Stimulated activated naive B cell treated with anti-CD40 and anti-IgM and Interleukin-4, amounts not matched to agents 10 μg/mL and 1 μg/mL and 100 μg/mL, for 72 hours (primary cell): Measurements from ENCODE around the gene THAP10.
"Not testable (repeated sequence)": the region's sequence is repeated elsewhere in the genome, so short reads cannot be mapped to it uniquely, and the experiment has no call there.

Source experiments
- ATAC-seq, 2 donors: fragments of 150-1000 bp; cut with Tn5 transposase; replicated peaks; 2 replicates each; pipeline ENCODE4 v1.10.0; 2021; ENCODE audit warnings: moderate library complexity in 1 of 2
- DNase-seq: peaks from one replicate; pipeline ENCODE4 v3.0.0; 2021
- H3K27ac Mint-ChIP-seq: one replicate; pipeline ENCODE4 v1.8.0; 2022; ENCODE audit warnings: mild to moderate bottlenecking, mixed read lengths
- H3K27me3 Mint-ChIP-seq, 2 donors: one replicate each; pipeline ENCODE4 v1.8.0; 2022; ENCODE audit warnings: mixed read lengths in 2 of 2
- H3K36me3 Mint-ChIP-seq, 2 donors: one replicate each; pipeline ENCODE4 v1.8.0; 2022; ENCODE audit warnings: mixed read lengths in 2 of 2, mild to moderate bottlenecking in 1 of 2
- H3K4me1 Mint-ChIP-seq, 2 donors: one replicate each; pipeline ENCODE4 v1.8.0; 2022; ENCODE audit warnings: mixed read lengths in 2 of 2, mild to moderate bottlenecking in 1 of 2
- H3K4me3 Mint-ChIP-seq, 2 donors: one replicate each; pipeline ENCODE4 v1.8.0; 2022; ENCODE audit warnings: mild to moderate bottlenecking in 2 of 2, mixed read lengths in 2 of 2, moderate library complexity in 1 of 2
- H3K9me3 Mint-ChIP-seq, 2 donors: one replicate each; pipeline ENCODE4 v1.8.0; 2022; ENCODE audit warnings: mixed read lengths in 2 of 2, mild to moderate bottlenecking in 1 of 2

The THAP10 gene

DNA sequence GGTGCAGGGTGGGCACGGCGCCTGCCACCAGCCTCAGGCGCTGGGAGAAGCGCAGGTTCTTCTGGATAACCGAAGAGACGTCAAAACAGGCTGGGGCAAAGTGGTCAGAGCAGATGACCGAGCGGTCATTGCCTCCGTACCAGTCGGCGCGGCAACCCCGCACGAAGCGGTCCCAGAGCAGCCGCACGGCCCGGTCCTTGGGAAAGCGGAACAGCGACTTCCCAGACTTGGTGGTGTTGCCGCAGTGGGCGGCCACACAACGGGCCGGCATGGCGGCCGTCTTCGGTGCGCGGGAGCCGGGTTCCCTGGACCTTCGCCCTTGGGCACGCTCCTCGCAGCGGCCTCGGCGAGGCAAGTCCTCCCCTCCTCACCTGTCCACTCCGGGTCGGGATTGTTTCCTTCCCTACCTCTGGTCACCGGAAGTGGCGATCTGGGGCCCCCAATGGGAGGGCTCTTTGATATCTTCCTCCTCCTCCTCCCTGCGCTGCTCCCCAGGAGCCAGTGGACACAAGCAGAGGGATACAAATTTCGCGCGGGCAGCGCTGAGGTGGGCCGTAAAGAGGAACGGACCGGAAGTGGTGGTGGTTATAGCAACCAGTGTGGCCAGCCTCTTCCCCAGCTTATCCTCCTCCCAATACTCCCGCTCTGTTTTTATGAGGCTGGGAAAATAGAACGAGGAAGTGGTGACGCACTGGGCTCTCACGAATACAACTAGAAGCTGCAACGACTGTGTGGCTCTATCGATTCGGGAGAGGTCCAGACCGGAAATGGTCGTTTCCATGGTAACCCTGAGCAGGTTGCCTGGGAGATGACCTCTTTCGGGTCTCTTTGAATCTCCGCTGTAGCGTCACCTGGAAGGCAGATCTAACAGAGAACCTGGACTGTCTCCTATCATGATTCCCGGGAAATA lies at the start of gene THAP10, which contains the start of gene LRRC49:
Gene THAP10, minus strand, starts transcription at position 432 of the 910 bp plus-strand sequence. Its CDS starts 161 bp downstream, at position 271.
Gene LRRC49, plus strand, starts transcription at position 825 of the 910 bp plus-strand sequence. Its CDS starts 69 bp downstream, at position 894.
- Mint-ChIP-seq H3K9me3 (no peaks in the 10 kb centered on the region), H3K4me3 (peak within 1 kb of the TSS; percentile 89 to 99), H3K27me3 (peaks cover 5 to 37% of the 10 kb centered on the region in 2 donors), H3K4me1 (peaks cover 7 to 17% of the 10 kb centered on the region in 2 donors), H3K27ac (peak within 1 kb of the TSS; percentile 97), H3K36me3 (peaks cover 0 to 6% of the 10 kb centered on the region in 2 donors)
- peak; percentile 88 to 91 for ATAC-seq
- DNase-seq, result peak; percentile 69

DNA sequence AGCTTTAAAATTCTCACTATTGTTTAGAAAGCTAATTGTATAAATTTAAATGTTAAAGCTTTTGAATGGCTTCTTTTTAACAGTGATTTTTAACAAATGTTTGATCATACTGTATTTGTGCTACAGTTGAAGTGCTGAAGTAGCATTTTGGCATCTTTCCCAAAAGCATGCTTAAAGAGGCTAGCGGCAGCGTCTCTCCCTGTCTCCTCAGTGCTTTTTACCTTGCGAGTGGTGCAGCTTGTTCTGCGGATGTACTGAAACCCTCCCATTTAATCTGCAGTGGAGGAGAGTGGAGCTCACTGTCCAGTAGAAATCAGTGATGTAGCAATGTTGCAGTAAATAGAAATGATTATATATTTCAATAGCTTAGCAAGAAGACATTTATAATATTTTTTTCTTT lies 44.1 kb upstream of the THAP10 start:
- peaks cover 3 to 6% of the 10 kb centered on the region in 2 donors for H3K4me1 Mint-ChIP-seq
- H3K4me3 Mint-ChIP-seq, result no peak overlapping the region
- H3K36me3 Mint-ChIP-seq, result no peaks in the 10 kb centered on the region
- no peaks in the 10 kb centered on the region for H3K9me3 Mint-ChIP-seq
- peaks cover 0 to 6% of the 10 kb centered on the region in 2 donors for H3K27me3 Mint-ChIP-seq
- DNase-seq (no peak), ATAC-seq (no peak)
- H3K27ac Mint-ChIP-seq, result no peak overlapping the region

DNA sequence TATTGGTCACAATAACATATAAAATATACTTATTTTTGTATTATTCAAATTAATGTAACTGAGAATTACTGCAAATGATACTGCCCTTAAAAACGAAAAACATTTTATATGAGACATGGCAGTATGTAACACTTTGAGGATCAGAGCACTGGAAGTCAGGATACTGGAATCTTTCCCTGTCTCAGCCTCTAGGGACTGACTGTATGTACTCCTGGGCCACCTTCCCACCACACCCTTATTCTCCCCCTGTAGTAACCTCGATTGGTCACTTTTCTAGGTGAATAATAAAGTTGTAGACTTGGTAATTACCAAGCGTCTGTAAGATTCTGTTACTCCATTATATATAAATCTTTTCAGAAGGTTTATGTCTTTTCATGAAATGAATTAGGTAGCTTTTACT lies 43.4 kb upstream of the THAP10 start:
- H3K27me3 Mint-ChIP-seq, result peaks cover 0 to 6% of the 10 kb centered on the region in 2 donors
- DNase-seq (no peak), ATAC-seq (no peak)
- peaks cover 3 to 6% of the 10 kb centered on the region in 2 donors for H3K4me1 Mint-ChIP-seq
- H3K27ac Mint-ChIP-seq, result no peak overlapping the region
- no peaks in the 10 kb centered on the region for H3K36me3 Mint-ChIP-seq
- H3K4me3 Mint-ChIP-seq, result no peak overlapping the region
- H3K9me3 Mint-ChIP-seq, result no peaks in the 10 kb centered on the region

DNA sequence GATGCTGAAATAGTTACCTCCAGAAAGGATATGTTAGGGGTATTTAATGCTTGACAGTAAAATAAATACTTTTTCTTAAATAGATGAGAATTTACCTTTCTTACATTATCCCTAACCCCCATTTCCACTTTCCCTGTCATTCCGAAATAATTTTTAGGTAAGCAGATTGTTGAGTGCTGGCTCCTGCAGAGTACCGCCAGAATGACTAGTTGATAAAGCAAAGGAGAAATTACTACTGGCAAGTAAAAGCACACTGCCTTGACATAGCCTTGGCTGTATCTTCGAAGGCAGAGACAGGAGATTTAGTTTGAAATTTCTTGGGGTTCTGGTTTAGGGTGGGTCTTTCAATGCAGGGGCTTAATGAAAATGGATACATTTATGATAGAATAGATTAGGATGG lies 41.2 kb upstream of the THAP10 start:
- ATAC-seq, result no peak
- no peak overlapping the region for H3K27ac Mint-ChIP-seq
- H3K27me3 Mint-ChIP-seq, result peaks cover 11 to 22% of the 10 kb centered on the region in 2 donors
- H3K36me3 Mint-ChIP-seq, result no peaks in the 10 kb centered on the region
- H3K9me3 Mint-ChIP-seq, result no peaks in the 10 kb centered on the region
- H3K4me3 Mint-ChIP-seq, result no peak overlapping the region
- no peak for DNase-seq
- peaks cover 3 to 6% of the 10 kb centered on the region in 2 donors for H3K4me1 Mint-ChIP-seq

DNA sequence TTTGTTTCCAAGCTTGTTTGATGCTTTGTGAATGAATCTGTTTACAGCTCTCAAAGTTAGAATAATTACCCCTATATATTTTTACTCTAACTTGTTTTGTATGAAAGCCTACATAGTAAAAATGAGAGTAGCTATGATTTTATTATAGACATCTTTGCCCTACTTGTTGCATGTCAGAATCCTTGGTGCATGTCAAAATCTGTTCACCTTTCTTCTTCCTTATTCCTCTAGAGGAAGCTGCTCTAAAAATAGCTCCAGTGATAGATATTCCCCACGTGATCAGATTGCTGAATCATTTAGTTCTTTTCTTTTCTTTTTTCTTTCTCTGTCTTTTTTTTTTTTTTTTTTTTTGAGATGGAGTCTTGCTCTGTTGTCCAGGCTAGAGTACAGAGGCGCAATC lies 40.2 kb upstream of the THAP10 start:
- ATAC-seq (peak; percentile 36 to 48), DNase-seq (no peak)
- no peaks in the 10 kb centered on the region for H3K9me3 Mint-ChIP-seq
- no peak overlapping the region for H3K4me3 Mint-ChIP-seq
- peaks cover 3 to 6% of the 10 kb centered on the region in 2 donors for H3K4me1 Mint-ChIP-seq
- H3K27me3 Mint-ChIP-seq, result peaks cover 15 to 23% of the 10 kb centered on the region in 2 donors
- no peaks in the 10 kb centered on the region for H3K36me3 Mint-ChIP-seq
- no peak overlapping the region for H3K27ac Mint-ChIP-seq

DNA sequence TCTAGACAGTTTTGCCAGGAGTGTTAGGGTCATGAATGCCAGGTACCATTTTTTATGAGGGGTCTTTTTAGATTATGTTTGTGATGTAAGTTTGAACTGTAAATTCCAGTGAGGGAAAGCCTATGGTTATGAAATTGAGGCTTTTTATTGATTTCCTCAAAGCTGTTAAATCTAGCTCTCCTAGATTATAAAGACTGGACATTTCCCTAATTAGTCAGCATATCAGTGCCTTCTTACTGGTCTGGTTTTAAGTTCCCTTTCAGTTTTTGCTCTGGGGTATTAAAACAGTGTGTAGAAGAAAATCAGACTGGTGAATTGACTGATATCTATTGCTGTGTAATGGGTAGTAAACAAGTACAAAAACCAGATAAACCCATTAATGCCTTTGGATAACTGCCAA lies 39.6 kb upstream of the THAP10 start:
- Mint-ChIP-seq H3K9me3 (no peaks in the 10 kb centered on the region), H3K27ac (no peak overlapping the region), H3K4me3 (no peak overlapping the region), H3K27me3 (peaks cover 15 to 24% of the 10 kb centered on the region in 2 donors), H3K4me1 (peaks cover 3 to 6% of the 10 kb centered on the region in 2 donors), H3K36me3 (no peaks in the 10 kb centered on the region)
- ATAC-seq (no peak), DNase-seq (no peak)

DNA sequence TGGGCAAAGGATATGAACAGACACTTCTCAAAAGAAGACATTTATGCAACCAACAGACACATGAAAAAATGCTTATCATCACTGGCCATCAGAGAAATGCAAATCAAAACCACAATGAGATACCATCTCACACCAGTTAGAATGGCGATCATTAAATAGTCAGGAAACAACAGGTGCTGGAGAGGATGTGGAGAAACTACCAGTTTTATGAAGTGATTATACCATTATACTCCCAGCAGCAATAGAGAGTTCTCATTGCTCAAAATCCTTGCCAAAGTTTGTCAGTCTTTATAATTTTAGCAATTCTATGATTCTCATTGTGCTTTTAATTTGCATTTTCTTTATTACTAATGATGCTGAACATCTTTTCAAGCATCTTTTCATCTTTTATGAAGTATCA lies 34.7 kb upstream of the THAP10 start:
- not testable (repeated sequence) for H3K9me3 Mint-ChIP-seq, H3K4me3 Mint-ChIP-seq, H3K27ac Mint-ChIP-seq, H3K4me1 Mint-ChIP-seq, ATAC-seq, H3K36me3 Mint-ChIP-seq, DNase-seq
- H3K27me3 Mint-ChIP-seq, result peaks cover 19 to 27% of the 10 kb centered on the region in 2 donors

DNA sequence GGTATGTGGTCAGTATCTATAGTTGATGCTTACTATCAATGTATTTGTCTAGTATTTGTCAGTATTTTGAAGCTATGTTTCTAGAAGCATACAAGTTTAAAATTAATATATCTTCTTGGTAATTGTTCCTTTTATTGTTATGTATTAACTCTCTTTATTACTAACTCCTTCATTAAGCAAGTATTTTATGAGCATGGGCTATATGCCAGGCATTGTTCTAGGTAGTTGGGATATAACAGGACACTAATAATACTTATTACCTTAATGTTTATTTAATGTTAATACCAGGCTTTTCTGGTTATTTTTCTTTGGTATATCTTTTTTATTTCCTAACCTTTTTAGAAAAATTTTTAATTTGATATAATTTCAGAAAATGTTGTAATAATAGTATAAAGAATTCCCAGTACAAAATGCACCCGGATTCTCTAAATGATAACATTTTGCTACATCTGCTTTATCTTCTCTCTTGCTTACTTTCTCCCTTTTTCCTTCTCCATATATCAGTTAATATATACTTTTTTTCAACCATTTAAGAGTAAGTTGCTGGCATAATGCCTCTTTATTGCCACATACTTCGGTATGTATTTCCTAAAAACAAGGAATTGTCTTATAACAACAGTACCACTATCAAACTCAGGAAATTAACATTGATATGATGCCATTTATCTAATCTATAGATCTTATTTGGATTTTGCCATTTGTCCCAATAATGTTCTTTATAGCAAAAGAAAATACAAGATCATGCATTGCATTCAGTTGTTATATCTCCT lies 31.3 kb upstream of the THAP10 start:
- Mint-ChIP-seq H3K4me1 (no peaks in the 10 kb centered on the region), H3K27ac (no peak overlapping the region), H3K9me3 (peaks cover 4% of the 10 kb centered on the region in 2 donors), H3K4me3 (no peak overlapping the region), H3K36me3 (no peaks in the 10 kb centered on the region), H3K27me3 (peaks cover 8 to 12% of the 10 kb centered on the region in 2 donors)
- ATAC-seq (no peak), DNase-seq (no peak)

DNA sequence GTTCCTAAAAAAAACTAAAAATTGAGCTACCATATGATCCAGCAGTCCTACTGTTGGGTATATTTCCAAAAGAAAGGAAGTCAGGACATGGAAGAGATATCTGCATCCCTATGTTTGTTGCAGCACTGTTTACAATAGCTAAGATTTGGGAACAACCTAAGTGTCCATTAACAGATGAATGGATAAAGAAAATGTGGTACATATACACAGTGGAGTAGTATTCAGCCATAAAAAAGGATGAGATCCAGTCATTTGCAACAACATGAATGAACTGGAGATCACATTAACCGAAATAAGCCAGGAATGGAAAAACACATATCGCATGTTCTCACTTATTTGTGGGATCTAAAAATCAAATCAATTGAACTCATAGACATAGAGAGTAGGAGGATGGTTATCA lies 29.9 kb upstream of the THAP10 start:
- Mint-ChIP-seq H3K36me3 (no peaks in the 10 kb centered on the region), H3K9me3 (peaks cover 4% of the 10 kb centered on the region in 2 donors), H3K4me1 (no peaks in the 10 kb centered on the region), H3K4me3 (no peak overlapping the region), H3K27me3 (peaks cover 4 to 10% of the 10 kb centered on the region in 2 donors), H3K27ac (no peak overlapping the region)
- ATAC-seq (no peak), DNase-seq (no peak)

DNA sequence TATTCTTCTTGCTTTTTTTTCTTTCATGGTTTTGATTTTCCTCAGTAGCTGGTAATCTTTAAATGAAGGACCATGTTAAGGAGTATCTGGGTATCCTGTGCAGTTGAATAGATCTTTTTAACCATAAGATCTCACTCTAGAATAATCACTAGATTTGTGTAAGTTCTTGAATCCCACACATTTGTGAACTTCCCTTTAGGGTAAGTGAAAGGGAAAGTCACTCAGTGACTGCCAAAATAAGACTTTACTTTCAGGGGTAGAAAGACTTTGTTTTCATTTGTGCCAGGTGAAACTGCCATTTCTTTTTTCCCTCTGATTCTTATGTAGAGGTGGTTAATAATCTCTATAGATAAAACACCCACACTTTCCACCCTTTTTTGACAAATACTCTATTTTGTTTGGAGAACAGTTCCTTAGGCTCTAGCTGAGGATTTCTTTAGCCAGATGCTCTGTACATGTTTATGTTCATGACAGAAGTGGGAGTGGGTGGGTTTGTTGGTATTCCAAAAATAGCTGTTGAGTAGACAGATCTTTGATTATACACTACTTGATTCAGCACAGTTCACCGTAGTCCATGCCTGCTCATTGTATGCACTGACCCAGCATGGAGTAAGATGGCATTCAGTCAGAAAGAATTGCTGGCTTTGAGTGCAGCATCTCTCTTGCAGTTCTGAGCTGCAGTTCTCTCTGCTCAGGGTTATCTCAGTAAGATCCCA lies 28.9 kb upstream of the THAP10 start:
- H3K27me3 Mint-ChIP-seq, result peaks cover 4 to 5% of the 10 kb centered on the region in 2 donors
- no peaks in the 10 kb centered on the region for H3K4me1 Mint-ChIP-seq
- H3K27ac Mint-ChIP-seq, result no peak overlapping the region
- H3K4me3 Mint-ChIP-seq, result no peak overlapping the region
- H3K9me3 Mint-ChIP-seq, result peaks cover 4% of the 10 kb centered on the region in 2 donors
- H3K36me3 Mint-ChIP-seq, result no peaks in the 10 kb centered on the region
- no peak for ATAC-seq
- DNase-seq, result no peak

DNA sequence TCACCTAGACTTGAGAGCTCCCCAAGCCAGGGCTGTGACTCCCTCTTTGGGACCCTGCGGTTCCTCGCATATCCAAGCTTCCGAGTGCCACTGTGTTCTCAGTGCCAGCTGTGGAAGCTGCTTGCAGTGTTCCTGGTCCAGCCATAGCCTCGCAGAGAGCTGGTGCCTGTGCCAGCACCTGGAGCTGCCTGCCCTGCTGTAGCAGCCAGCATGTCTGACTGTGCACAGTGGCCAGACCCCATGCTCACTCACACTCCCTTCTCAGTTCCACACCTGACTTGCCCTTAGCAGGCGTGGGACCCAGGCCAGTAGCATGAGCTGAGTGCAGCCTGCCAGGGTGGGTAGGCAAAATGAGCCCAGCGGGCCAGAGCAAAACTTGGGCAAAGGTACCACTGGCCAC lies 25.7 kb upstream of the THAP10 start:
- no peak overlapping the region for H3K4me3 Mint-ChIP-seq
- peaks cover 4% of the 10 kb centered on the region in 2 donors for H3K9me3 Mint-ChIP-seq
- ATAC-seq (no peak), DNase-seq (no peak)
- H3K4me1 Mint-ChIP-seq, result no peaks in the 10 kb centered on the region
- H3K27ac Mint-ChIP-seq, result no peak overlapping the region
- no peaks in the 10 kb centered on the region for H3K36me3 Mint-ChIP-seq
- peaks cover 4 to 5% of the 10 kb centered on the region in 2 donors for H3K27me3 Mint-ChIP-seq

DNA sequence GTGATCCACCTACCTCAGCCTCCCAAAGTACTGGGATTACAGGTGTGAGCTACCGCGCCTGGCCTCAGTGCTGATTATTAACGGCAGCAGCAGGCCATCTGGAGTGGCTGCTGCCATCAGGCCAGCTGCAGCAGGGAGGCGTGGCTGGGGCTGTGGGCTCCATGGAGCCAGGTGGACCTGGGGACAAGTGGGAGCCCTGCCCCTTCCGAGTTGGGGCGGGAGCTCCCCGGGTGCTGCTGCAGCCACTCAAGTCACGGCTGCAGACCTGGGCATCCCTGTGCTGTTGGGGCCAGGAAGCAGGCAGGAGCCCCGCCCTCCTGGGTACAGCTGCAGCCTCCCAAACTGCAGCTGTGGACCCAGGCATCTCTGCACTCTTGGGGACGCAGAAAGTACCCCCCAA lies 24.3 kb upstream of the THAP10 start:
- no peak overlapping the region for H3K4me3 Mint-ChIP-seq
- no peaks in the 10 kb centered on the region for H3K9me3 Mint-ChIP-seq
- H3K36me3 Mint-ChIP-seq, result no peaks in the 10 kb centered on the region
- DNase-seq (no peak), ATAC-seq (no peak)
- no peak overlapping the region for H3K27ac Mint-ChIP-seq
- no peaks in the 10 kb centered on the region for H3K4me1 Mint-ChIP-seq
- no peaks in the 10 kb centered on the region for H3K27me3 Mint-ChIP-seq

DNA sequence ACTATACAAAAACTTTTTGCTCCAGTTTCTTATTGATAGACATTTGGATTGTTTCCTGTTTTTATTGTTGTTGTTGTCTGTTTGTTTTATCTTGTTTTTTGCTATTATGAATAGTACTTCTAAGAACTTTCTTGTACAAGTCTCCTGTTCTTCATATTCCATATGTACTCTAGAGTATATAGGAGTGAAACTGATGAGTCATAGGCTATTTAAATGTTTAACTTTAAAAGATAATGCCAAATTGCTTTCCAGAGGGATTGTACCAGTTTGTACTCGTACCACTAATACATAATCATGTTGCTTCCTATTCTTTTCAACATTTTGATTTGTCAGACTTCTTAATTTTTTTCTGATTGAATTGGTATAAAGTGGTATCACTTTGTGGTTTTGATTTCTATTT lies 20.0 kb upstream of the THAP10 start:
- DNase-seq (no peak), ATAC-seq (no peak)
- Mint-ChIP-seq H3K9me3 (peaks cover 6 to 9% of the 10 kb centered on the region in 2 donors), H3K4me3 (no peak overlapping the region), H3K36me3 (peaks cover 3 to 6% of the 10 kb centered on the region in 2 donors), H3K4me1 (no peaks in the 10 kb centered on the region), H3K27ac (no peak overlapping the region), H3K27me3 (peaks cover 0 to 4% of the 10 kb centered on the region in 2 donors)

DNA sequence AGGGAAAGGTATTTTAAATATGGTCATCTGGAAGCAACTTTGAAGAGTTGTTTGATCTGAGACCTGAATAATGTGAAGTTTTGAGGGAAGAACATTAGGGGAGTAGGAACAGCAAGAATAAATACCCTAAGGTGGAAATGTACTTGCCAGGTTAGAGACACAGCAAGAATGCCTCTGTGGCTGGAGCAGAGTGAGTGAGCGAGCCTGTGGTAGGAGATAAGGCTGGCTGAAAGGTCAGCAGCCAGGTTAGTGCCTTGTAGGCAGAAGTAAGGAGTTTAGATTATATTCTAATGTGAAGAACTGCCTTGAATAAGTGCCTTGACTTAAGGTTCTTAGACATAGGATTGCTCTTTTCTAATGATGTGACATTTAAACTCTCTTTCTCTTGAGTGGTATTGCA lies 18.7 kb upstream of the THAP10 start:
- peaks cover 6 to 9% of the 10 kb centered on the region in 2 donors for H3K9me3 Mint-ChIP-seq
- ATAC-seq (no peak), DNase-seq (no peak)
- H3K4me1 Mint-ChIP-seq, result no peaks in the 10 kb centered on the region
- H3K27me3 Mint-ChIP-seq, result peaks cover 5 to 8% of the 10 kb centered on the region in 2 donors
- H3K4me3 Mint-ChIP-seq, result no peak overlapping the region
- peaks cover 4 to 6% of the 10 kb centered on the region in 2 donors for H3K36me3 Mint-ChIP-seq
- no peak overlapping the region for H3K27ac Mint-ChIP-seq
